ENCODE measurements around the gene H6PD.

The H6PD gene

GRCh38 chr1:9211291-9211811 lies 23.2 kb upstream of the H6PD start:
- DNase-seq = no peak

DNA sequence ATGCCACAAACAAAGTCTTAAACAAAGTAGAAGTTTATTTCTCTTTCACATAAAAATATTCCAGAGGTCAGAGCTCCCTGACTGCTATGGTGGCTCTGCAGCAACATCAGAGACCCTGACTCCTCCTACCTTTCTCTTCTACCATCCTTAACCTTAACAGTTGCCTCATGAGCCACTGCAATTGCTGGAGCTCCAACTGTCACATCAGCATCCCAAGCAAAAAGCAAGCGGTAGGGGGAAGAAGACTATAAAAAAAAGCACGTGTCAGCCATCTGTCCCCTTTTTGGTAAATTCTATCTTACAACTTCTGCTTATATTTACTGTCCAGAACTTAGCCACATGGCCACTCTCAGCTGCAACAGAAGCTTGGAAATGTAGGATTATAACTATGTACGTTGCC lies 21.8 kb upstream of the H6PD start:
- no peak for DNase-seq

GRCh38 chr1:9213956-9214355 lies 20.6 kb upstream of the H6PD start:
- DNase-seq = no peak

DNA sequence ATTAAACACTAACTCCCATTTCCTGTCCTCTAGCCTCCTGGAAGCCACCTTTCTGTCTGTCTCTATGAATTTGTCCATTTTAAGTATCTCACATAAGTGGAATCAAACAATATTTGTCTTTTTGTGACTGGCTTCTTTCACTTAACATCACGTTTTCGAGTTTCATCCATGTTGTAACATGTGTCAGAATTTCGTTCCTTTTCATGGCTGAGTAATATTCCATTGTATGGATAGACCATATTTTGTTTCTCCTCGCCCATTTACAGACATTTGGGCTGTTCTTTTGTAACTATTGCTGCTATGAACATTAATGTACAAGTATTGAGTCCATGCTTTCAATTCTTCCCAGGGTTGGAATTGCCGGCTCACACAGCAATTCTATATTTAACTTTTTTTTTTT lies 15.7 kb upstream of the H6PD start:
- no peak for DNase-seq

DNA sequence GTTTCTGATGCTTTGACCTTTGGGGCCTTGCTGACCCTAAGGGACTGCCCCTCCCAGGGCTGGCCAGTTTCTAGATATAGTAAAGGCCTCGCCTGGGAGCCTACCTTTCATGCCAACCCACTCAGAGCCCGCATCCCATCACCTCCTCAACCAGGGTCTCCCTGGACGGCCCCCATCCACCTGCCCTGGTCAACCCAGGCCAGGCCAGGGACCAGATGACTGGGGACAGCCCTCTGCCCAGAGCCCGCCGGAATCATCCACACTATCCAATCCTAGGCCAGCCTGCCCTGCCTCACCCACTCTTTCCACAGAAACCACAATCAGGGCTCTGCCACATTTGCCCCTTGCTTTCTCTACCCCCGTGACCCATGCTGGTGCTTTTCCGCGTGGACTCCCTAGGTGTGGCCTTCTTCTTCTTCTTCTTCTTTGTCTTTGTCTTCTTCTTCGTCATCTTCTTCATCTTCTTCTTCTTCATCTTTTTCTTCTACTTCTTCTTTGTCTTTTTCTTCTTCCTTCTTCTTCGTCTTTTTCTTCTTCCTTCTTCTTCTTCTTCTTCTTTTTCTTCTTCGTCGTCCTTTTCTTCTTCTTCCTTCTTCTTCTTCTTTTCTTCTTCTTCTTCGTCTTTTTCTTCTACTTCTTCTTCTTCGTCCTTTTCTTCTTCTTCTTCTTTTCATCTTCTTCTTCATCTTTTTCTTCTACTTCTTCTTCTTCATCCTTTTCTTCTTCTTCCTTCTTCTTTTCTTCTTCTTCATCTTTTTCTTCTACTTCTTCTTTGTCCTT lies 11.5 kb upstream of the H6PD start:
- DNase-seq = no peak

DNA sequence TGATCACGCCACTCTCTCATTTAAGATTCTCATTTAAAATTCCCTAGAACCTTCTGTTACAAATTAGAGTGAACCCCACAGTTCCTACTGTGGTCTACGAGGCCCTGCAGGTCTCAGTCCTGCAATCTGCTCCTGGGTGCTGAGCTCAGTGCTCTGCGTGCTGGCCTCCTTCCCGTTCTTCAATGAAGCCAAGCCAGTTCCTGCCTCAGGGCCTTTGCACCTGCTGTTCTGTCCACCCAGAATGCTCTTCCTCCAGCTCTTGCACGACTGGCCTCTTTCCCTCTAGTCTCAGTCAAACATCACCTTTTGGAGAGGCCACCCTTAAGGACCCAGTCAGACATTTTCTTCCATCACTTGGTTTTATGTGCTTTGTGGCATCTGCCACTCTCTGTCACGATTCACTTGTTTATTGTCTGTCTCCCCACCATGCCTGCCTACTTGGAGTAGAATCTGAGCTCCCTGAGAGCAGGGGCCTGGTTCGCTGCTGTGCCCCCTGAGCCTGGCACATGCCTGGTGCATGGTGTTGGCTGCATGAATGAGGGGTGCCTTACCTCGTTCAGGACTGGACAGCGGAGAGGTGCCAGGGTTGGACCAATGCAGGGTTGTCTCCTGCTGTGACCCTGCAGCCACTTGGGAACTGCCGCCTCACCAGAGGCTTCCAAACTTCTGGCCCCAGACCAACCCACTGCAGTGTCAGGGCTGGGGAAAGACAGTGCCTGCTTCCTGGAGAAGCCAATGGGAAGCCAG lies 9.7 kb upstream of the H6PD start:
- no peak for DNase-seq

GRCh38 chr1:9225411-9225785 lies 9.2 kb upstream of the H6PD start:
- DNase-seq = no peak

DNA sequence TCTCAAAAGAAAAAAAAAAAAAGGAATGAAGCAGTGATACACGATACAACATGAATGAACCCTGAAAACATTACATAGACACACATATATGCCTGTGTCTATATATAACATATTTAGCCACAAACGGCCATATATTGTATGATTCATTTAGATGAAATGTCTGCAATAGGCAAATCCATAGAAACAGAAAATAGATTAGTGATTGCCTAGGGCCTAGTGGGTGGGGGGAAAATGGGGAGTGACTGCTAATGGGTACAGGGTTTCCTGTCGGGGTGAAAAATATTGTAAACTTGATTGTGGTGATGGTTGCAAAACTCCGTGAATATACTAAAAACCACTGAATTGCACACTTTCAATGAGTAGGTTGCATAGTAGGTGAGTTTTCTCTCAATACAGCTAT lies 6.0 kb upstream of the H6PD start:
- no peak for DNase-seq

GRCh38 chr1:9229549-9229948 lies 5.0 kb upstream of the H6PD start:
- DNase-seq = no peak

DNA sequence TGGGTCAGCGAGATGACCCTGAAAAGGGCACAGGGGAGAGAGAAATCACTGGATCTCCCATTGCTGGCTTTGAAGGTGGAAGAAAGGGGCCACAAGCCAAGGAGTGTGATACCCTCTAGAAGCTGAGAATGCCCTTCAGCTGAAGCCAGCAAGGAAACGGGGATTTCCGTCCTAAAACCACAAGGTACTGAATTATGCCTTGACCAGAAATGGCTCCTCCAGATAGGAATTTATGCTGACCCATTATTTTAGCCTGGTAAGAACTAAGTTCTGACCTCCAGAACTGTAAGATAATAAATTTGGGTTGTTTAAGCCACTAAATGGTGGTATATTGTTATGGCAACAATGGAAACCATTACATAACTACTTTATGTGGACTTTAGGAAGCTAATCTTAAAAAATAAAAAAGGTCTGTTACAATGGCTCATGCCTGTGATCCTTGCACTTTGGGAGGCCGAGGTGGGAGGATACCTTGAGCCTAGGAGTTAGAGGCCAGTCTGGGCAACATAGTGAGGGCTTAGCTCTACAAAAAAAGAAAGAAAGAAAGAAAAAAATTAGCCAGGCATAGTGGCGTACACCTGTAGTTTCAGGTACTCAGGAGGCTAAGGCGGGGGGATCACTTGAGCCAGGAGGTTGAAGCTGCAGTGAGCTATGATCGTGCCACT lies 3.6 kb upstream of the H6PD start:
- DNase-seq = no peak

DNA sequence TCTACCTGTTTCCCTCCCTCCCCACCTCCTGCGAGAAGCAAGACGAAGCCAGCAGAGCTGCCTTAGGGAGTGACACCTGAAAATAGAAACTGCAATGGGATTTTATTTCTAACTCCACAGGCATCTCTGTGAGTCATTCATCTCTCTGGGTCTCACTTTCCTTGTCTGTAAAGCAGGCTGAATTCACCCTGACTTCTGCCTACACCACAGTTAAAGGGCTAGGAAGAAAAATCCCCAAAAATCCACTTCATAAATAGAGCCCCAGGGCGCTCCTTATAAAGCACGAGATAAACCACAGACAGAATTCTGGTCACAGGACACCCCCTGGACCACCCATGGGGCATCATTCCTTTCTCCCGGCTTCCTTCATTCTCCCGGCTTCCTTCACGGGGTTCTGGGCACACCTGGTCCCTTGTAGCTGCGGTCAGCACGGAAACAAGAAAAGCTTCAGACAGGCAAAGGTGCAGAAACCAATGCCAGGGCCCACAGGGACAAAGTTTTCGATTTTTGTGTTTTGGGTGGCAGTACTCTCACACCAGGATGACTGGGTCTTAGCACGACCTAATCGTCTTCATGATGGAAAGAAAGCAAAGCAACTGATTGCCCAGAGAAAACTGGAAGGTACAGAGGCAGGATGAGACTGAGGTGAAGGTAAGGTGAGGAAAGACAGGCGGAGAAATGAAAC lies 2.8 kb upstream of the H6PD start:
- no peak for DNase-seq

- no peak for DNase-seq
These were observed 1.2 kb upstream of the H6PD start for GRCh38 chr1:9233241-9233941.

- DNase-seq = no peak
These were observed 692 bp upstream of the H6PD start for GRCh38 chr1:9233942-9234222.

DNA sequence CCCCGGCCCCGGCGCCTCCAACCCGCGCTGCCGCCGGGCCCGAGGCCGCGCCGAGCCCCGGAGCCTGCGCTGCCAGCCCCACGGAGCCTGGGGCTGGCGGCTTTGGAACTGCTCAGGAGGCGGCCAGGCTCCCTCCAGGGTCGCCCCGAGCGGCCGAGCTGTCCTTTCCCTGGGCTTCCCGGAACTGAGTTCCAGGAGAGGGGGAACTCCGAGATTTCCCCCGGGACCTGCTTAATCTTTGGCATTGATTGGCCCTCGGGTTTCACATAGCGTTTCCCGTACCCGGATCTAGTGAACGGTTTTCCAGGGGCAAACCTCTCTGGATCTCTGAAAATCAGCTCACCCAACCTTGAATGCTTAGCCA lies 504 bp downstream of the H6PD start:
- no peak for DNase-seq

DNA sequence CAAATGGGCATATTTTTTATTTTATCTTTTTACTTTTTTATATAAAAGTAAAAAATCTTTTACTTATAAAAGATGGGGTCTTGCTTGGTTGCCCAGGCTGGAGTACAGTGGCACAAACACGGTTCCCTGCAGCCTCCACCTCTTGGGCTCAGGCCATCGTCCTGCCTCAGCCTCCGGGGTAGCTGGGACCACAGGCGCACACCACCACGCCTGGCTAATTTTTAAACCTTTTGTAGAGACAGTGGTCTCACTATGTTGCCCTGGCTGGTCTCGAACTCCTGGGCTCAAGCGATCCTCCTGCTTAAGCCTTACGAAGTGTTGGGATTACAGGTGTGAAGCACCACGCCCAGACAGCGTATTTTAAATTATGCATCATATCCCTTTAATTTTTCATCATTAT lies 986 bp downstream of the H6PD start:
- no peak for DNase-seq

DNA sequence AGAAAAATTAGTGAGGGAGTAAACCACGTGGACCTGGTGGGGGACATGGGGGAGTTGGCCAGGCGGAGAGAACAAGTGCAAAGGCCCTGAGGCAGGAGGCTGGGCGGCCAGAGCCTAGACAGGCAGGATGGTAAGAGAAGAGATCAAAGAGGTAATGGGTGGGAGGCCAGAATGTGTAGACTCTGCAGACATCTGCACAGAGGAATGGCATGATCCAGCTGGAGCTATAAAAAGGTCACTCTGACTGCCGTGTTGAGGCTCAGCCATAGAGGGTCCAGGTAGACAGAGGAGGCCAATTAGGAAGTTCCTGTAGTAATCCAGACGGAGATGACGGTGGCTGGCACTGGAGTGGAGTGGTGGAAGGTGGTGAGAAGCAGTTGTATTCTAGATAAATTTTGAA lies 3.6 kb downstream of the H6PD start:
- no peak for DNase-seq

DNA sequence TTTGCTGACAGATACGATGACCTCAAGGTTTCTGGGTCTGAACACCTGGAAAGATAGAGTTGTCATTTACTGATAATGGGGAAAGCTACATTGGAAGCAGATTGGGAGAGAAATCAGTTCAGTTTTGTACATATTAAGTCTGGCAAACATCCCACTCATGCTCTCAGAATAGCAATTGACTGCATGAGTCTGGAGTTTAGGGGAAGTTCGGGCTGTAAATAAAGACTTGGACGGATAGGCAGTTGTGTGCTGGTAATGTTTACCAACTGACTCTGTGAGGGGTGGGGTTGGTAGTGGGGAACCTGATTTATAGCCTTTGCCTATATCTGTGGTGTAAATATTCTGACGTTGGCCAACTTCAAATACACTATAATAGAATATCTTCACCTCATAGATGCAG lies 4.0 kb downstream of the H6PD start:
- no peak for DNase-seq

GRCh38 chr1:9239622-9240401 lies 5.2 kb downstream of the H6PD start:
- DNase-seq = peak; percentile 40

- DNase-seq = no peak
These were observed 6.6 kb downstream of the H6PD start for GRCh38 chr1:9240914-9241820.

GRCh38 chr1:9241891-9242290 lies 7.3 kb downstream of the H6PD start:
- DNase-seq = no peak

- no peak for DNase-seq
These were observed 7.9 kb downstream of the H6PD start for GRCh38 chr1:9242338-9242969.

All from activated CD8-positive, alpha-beta memory T cell treated with anti-CD3 and anti-CD28 coated beads, Interleukin-2, amount 50 U/mL, for 4 hours (primary cell).